GM12891 (cell line): ENCODE data around the gene NLK.

Experiments used
- POLR2AphosphoS5 ChIP-seq: IDR thresholded peaks from 2 replicates; pipeline ENCODE4 v1.6.1; 2011; ENCODE audit warnings: low read depth, low read length, control low read depth
- SPI1 ChIP-seq: IDR thresholded peaks from 2 replicates; pipeline ENCODE4 v1.6.1; 2011; ENCODE audit warnings: low read depth, low read length, control low read depth

DNA sequence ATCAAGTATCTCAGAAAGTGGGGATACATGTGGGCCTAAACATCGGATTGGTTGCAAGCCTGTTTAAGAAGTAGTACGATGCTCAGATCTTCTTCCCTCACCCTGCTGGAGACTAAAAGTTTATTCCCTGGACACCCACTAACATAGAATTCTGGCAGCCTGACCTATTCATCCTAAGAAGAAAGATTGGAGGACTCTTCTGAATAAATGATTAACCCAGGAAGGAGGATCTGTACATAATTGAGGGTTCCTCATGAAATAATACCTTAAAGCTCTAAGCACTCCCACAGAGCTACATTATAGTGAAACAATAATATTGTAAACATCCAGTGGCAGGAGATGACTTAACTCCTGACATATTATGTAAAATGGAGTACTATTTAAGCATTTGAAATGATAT, 111.7 kb downstream of the NLK start:
- no peak for TF ChIP-seq SPI1
- no peak for TF ChIP-seq POLR2AphosphoS5
